GM23338 (cell line): ENCODE data around the gene BMP8B.

Experiments
- CTCF ChIP-seq, 2 experiments: fragments of 200-600 bp in 1 of 2; sonication (generic) in 1 of 2; conservative IDR thresholded peaks; 2 replicates each; pipeline versions ENCODE4 v1.5.1 to v1.6.1; 2016 to 2017; ENCODE audit warnings: antibody characterized with exemption in 2 of 2, low read depth in 2 of 2, mild to moderate bottlenecking in 2 of 2, moderate library complexity in 1 of 2
- ETS1 ChIP-seq: IDR thresholded peaks from 2 replicates; pipeline ENCODE4 v1.6.1; 2016; ENCODE audit warnings: antibody characterized with exemption
- EZH2 ChIP-seq: fragments of 200-600 bp; sonication (generic); IDR thresholded peaks from one replicate; pipeline ENCODE4 v1.8.0; 2017; ENCODE audit warnings: antibody characterized with exemption, mild to moderate bottlenecking, low read depth; ENCODE audit not compliant: unreplicated experiment
- EZH2phosphoT487 ChIP-seq: fragments of 200-600 bp; sonication (generic); IDR thresholded peaks from one replicate; pipeline ENCODE4 v1.8.1; 2018; ENCODE audit warnings: antibody characterized with exemption; ENCODE audit not compliant: unreplicated experiment
- JUNB ChIP-seq: IDR thresholded peaks from one replicate; pipeline ENCODE4 v1.6.1; 2016; ENCODE audit warnings: antibody characterized with exemption; ENCODE audit not compliant: unreplicated experiment
- POLR2AphosphoS5 ChIP-seq: IDR thresholded peaks from 2 replicates; pipeline ENCODE4 v1.6.1; 2016; ENCODE audit warnings: antibody characterized with exemption, low read depth
- REST ChIP-seq: IDR thresholded peaks from one replicate; pipeline ENCODE4 v1.6.1; 2018; ENCODE audit warnings: antibody characterized with exemption; ENCODE audit not compliant: unreplicated experiment

DNA sequence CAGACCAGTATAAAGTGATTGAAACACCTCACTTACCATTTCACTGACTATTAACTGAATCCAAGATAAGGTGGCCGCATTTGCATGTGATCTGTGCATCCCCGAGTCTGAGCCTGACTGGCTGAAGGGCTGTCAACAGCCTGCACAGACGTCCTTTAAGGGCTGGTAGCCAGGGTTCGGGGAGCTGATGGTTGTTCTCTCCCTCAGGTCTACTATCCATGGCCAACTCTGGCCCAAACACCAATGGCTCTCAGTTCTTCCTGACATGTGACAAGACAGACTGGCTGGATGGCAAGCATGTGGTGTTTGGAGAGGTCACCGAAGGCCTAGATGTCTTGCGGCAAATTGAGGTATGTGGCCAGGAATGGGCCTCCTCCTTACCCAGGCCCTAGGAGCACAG is 36.0 kb downstream of the BMP8B start:
- TF ChIP-seq CTCF (conservative IDR thresholded peaks at IDR 0.05; ENCODE audit: low read depth in 2 of 2) (no peak), ETS1 (no peak), POLR2AphosphoS5 (no peak), EZH2phosphoT487 (no peak), REST (no peak), EZH2 (no peak), JUNB (no peak)
